ENCODE results near the gene HOXA2. TPM values are rescaled to one million over a fixed set of nuclear protein-coding genes. Genes with fewer than 3 reads are reported as not detected.

Gene HOXA2
- total and polyA plus RNA-seq, 2 experiments from 2014 or later, result 0.07 TPM; not detected in 1

- no peak for TF ChIP-seq EZH2phosphoT487 (IDR thresholded peaks at IDR 0.05; ENCODE audit: low read depth, severe bottlenecking, unreplicated experiment)
- TF ChIP-seq CTCF (IDR thresholded peaks at IDR 0.05; ENCODE audit: poor library complexity), result no peak
- TF ChIP-seq EZH2 (IDR thresholded peaks at IDR 0.05; ENCODE audit: borderline replicate concordance), result no peak
- no peak overlapping the region for H3K4me3 ChIP-seq
- H3K36me3 ChIP-seq (replicated peaks; ENCODE audit: insufficient read depth, low read depth), result no peaks in the 10 kb centered on the region
- no peak overlapping the region for H2AFZ ChIP-seq
- no peaks in the 10 kb centered on the region for H4K20me1 ChIP-seq (ENCODE audit: insufficient read depth, poor library complexity, severe bottlenecking)
- no peaks in the 10 kb centered on the region for H3K9me2 ChIP-seq (replicated peaks; ENCODE audit: insufficient read depth)
- peaks cover 11% of the 10 kb centered on the region for H3K4me1 ChIP-seq (ENCODE audit: insufficient read depth)
- peak overlapping the region; percentile 66 for H3K4me2 ChIP-seq
- H3K9me3 ChIP-seq (ENCODE audit: low read depth), result no peaks in the 10 kb centered on the region
- no peak for DNase-seq (ENCODE audit: low spot score)
- H3K27ac ChIP-seq, result peak overlapping the region; percentile 89
- peaks cover 21% of the 10 kb centered on the region for H3K79me2 ChIP-seq
- H3K27me3 ChIP-seq, result peaks cover 67% of the 10 kb centered on the region
- WGBS (ENCODE audit: low lambda C conversion rate, missing lambda C conversion rate), result 43% methylated on average over 7 of the region's 7 CpGs
Observed at GRCh38 chr7:27121684-27122076, 19.2 kb upstream of the HOXA2 start.

GRCh38 chr7:27119412-27119911 is 17.0 kb upstream of the HOXA2 start:
- DNase-seq (ENCODE audit: low spot score), result no peak
- Histone ChIP-seq H3K27me3 (peaks cover 64% of the 10 kb centered on the region), H3K9me3 (ENCODE audit: low read depth) (no peaks in the 10 kb centered on the region), H3K9me2 (replicated peaks; ENCODE audit: insufficient read depth) (no peaks in the 10 kb centered on the region), H3K4me1 (ENCODE audit: insufficient read depth) (peaks cover 11% of the 10 kb centered on the region), H2AFZ (no peak overlapping the region), H3K36me3 (replicated peaks; ENCODE audit: insufficient read depth, low read depth) (no peaks in the 10 kb centered on the region), H3K4me2 (no peak overlapping the region), H3K79me2 (peaks cover 21% of the 10 kb centered on the region), H3K4me3 (no peak overlapping the region), H4K20me1 (ENCODE audit: insufficient read depth, poor library complexity, severe bottlenecking) (no peaks in the 10 kb centered on the region), H3K27ac (no peak overlapping the region)
- TF ChIP-seq EZH2 (IDR thresholded peaks at IDR 0.05; ENCODE audit: borderline replicate concordance), result no peak
- no peak for TF ChIP-seq CTCF (IDR thresholded peaks at IDR 0.05; ENCODE audit: poor library complexity)
- TF ChIP-seq EZH2phosphoT487 (IDR thresholded peaks at IDR 0.05; ENCODE audit: low read depth, severe bottlenecking, unreplicated experiment), result no peak
- 80% methylated on average over 1 of the region's 1 CpG for WGBS (ENCODE audit: low lambda C conversion rate, missing lambda C conversion rate)

- 62% methylated on average over 3 of the region's 3 CpGs for WGBS (ENCODE audit: low lambda C conversion rate, missing lambda C conversion rate)
Observed at GRCh38 chr7:27118580-27118979, 16.1 kb upstream of the HOXA2 start.

More at GRCh38 chr7:27118580-27118979, 16.1 kb upstream of the HOXA2 start:
- H2AFZ ChIP-seq, result no peak overlapping the region
- no peaks in the 10 kb centered on the region for H3K36me3 ChIP-seq (replicated peaks; ENCODE audit: insufficient read depth, low read depth)
- H3K9me3 ChIP-seq (ENCODE audit: low read depth), result no peaks in the 10 kb centered on the region
- H3K9me2 ChIP-seq (replicated peaks; ENCODE audit: insufficient read depth), result no peaks in the 10 kb centered on the region
- peaks cover 22% of the 10 kb centered on the region for H3K79me2 ChIP-seq
- TF ChIP-seq CTCF (IDR thresholded peaks at IDR 0.05; ENCODE audit: poor library complexity) (no peak), EZH2 (IDR thresholded peaks at IDR 0.05; ENCODE audit: borderline replicate concordance) (no peak), EZH2phosphoT487 (IDR thresholded peaks at IDR 0.05; ENCODE audit: low read depth, severe bottlenecking, unreplicated experiment) (no peak)
- H3K4me3 ChIP-seq, result no peak overlapping the region
- H3K27me3 ChIP-seq, result peaks cover 59% of the 10 kb centered on the region
- H3K4me1 ChIP-seq (ENCODE audit: insufficient read depth), result peaks cover 12% of the 10 kb centered on the region
- H3K4me2 ChIP-seq, result no peak overlapping the region
- DNase-seq (ENCODE audit: low spot score), result no peak
- no peaks in the 10 kb centered on the region for H4K20me1 ChIP-seq (ENCODE audit: insufficient read depth, poor library complexity, severe bottlenecking)
- H3K27ac ChIP-seq, result no peak overlapping the region

Measured in hepatocyte (in vitro differentiated cells).